Panc1 (cell line): ENCODE measurements around the gene SGMS1. TPM values are rescaled to one million over a fixed set of nuclear protein-coding genes. Genes with fewer than 3 reads are reported as not detected.

Source experiments
- ATAC-seq: fragments of 200-7000 bp; cut with Tn5 transposase; 2 replicates; pipeline ENCODE4 v1.9.1; 2020; ENCODE audit warnings: mild to moderate bottlenecking, moderate library complexity
- BruUV-seq: library from RNA; stranded (reverse); fragments of 400-500 nt; replicated peaks from 2 replicates; lab custom pipeline; 2021; lab: Mats Ljungman, UMichigan
- CTCF ChIA-PET: fragments of 300-600 bp; sonication (Branson Sonifier 250); formaldehyde crosslinking; loops from one replicate; lab custom pipeline; 2022; ENCODE audit warnings: antibody characterized with exemption; lab: Charles Lee
- POLR2A ChIA-PET: fragments of 300-600 bp; sonication (Branson Sonifier 250); formaldehyde crosslinking; loops from one replicate; lab custom pipeline; 2022; ENCODE audit warnings: antibody characterized with exemption; lab: Charles Lee
- DNase-seq: peaks from one replicate; pipeline ENCODE4 v3.0.0-alpha.2; 2010; ENCODE audit warnings: low read depth, low spot score
- H3K27ac ChIP-seq: 2 replicates; pipeline ENCODE4 v1.5.1; 2011; ENCODE audit warnings: mild to moderate bottlenecking, low read length, inconsistent platforms
- H3K27me3 ChIP-seq: fragments of 200-500 bp; sonication (Bioruptor generic); 2 replicates; pipeline ENCODE4 v1.6.0; 2014; ENCODE audit warnings: low read length, inconsistent platforms; ENCODE audit not compliant: control insufficient read depth, insufficient read depth
- H3K36me3 ChIP-seq: fragments of 200-500 bp; sonication (Bioruptor generic); 2 replicates; pipeline ENCODE4 v1.5.1; 2014; ENCODE audit warnings: inconsistent platforms, mild to moderate bottlenecking, low read length, moderate library complexity; ENCODE audit not compliant: control insufficient read depth, insufficient read depth
- H3K4me1 ChIP-seq: 2 replicates; pipeline ENCODE4 v1.5.1; 2011; ENCODE audit warnings: inconsistent platforms, mild to moderate bottlenecking, low read length, moderate library complexity; ENCODE audit not compliant: control insufficient read depth, insufficient read depth
- H3K4me3 ChIP-seq, 2 experiments: 2 replicates each; pipeline ENCODE4 v1.5.1; 2011 to 2012; ENCODE audit warnings: low read depth in 2 of 2, low read length in 2 of 2, mild to moderate bottlenecking in 2 of 2, inconsistent platforms in 1 of 2, moderate library complexity in 1 of 2
- H3K9me3 ChIP-seq: fragments of 200-500 bp; sonication (Bioruptor generic); 2 replicates; pipeline ENCODE4 v1.5.1; 2014; ENCODE audit warnings: low read depth, mild to moderate bottlenecking, inconsistent platforms, low read length, moderate library complexity; ENCODE audit not compliant: control insufficient read depth, insufficient read depth
- POLR2AphosphoS5 ChIP-seq: IDR thresholded peaks from 2 replicates; pipeline ENCODE4 v1.6.1; 2012; ENCODE audit warnings: mild to moderate bottlenecking, low read depth, low read length, moderate library complexity
- SIN3A ChIP-seq: IDR thresholded peaks from 2 replicates; pipeline ENCODE4 v1.6.1; 2012; ENCODE audit warnings: low read depth, mild to moderate bottlenecking, low read length, moderate library complexity, borderline replicate concordance; ENCODE audit not compliant: insufficient read depth
- TCF7L2 ChIP-seq: IDR thresholded peaks from 2 replicates; pipeline ENCODE4 v1.6.1; 2011; ENCODE audit warnings: mild to moderate bottlenecking, low read depth, low read length, inconsistent platforms
- in situ Hi-C: cut with HindIII; loops from 2 replicates; pipeline ENCODE4 v1.10.0; 2016; ENCODE audit warnings: low sequenced_read_pairs, low pct_unique_long_range_greater_than_20kb
- intact Hi-C: fragments of 100-400 bp; cut with micrococcal nuclease; formaldehyde crosslinking; loops from one replicate; pipeline ENCODE4 v1.10.0; 2022; ENCODE audit not compliant: unreplicated experiment
- total RNA-seq: library from RNA; stranded (reverse); gene quantifications from one replicate; pipeline ENCODE4 v1.2.1, GENCODE V29; 2021; ENCODE audit not compliant: unreplicated experiment
- TF ChIP-seq, protein P1 (sequence below), 2 experiments: IDR thresholded peaks; 2 replicates each; pipeline ENCODE4 v1.6.1; 2011 to 2012; ENCODE audit warnings: low read depth in 2 of 2, control low read depth in 1 of 2, low read length in 1 of 2, mild to moderate bottlenecking in 1 of 2, moderate library complexity in 1 of 2; ENCODE audit not compliant: insufficient read depth in 1 of 2
- TF ChIP-seq, protein P2 (sequence below): fragments of 450-650 bp; IDR thresholded peaks from 2 replicates; pipeline ENCODE4 v1.5.1; 2017; ENCODE audit warnings: mild to moderate bottlenecking

SGMS1 gene
- total RNA-seq, 1 experiment from 2014 or later: 22.0 TPM

DNA sequence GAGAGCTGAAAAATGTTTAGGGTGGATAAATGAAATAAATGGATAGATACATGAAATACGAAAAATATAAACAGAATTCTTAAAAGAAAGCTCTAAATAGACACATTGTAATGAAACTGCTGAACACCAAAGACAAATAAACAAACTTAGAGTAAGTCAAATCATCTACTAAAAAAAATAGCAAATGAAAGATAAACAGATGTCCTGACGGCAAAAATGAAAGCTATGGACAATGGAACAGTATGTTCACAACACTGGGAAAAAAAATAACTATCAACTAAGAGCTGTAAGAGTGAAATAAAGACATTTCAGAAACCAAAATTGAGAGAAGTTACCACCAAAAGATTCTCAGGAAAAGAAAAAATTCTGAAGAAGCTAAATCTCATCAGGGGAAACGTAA lies 106.1 kb downstream of the SGMS1 start:
- Histone ChIP-seq H3K9me3 (no peaks in the 10 kb centered on the region), H3K27me3 (no peaks in the 10 kb centered on the region), H3K4me1 (no peaks in the 10 kb centered on the region), H3K4me3 (no peak overlapping the region), H3K36me3 (no peaks in the 10 kb centered on the region), H3K27ac (no peak overlapping the region)
- BruUV-seq: no TSS peak
- CTCF ChIA-PET: no interaction called here
- in situ Hi-C loops: no loop called here
- DNase-seq (no peak), ATAC-seq (no peak)
- intact Hi-C loops: no loop called here
- POLR2A ChIA-PET: interaction anchor here (0.7 kb wide), 1 partner anchor 90 kb away, joined by 3 read pairs; no protein-coding TSS in a partner anchor
- no peak for TF ChIP-seq SIN3A

DNA sequence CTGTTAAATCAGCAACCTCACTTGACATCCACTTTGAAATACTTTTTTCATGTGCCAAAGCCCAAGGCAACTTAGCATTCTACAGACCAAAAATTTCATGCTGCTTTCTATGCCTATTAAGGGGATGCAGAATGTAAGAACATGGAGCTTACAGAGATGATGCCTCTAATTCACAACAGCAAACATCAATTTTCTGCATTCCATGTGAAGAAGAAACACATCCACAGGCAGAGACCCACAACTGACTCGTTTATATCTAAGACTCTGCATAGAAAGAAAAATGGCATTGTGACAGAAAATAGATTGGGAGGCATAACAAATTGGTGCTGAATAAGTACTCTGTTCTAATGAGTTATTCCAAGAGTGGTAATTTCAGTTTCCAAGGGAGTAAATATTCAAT lies 107.6 kb downstream of the SGMS1 start:
- in situ Hi-C loops (no loop called here), intact Hi-C loops (no loop called here)
- DNase-seq (no peak), ATAC-seq (no peak)
- Histone ChIP-seq H3K4me3 (no peak overlapping the region), H3K27ac (no peak overlapping the region), H3K27me3 (no peaks in the 10 kb centered on the region), H3K36me3 (no peaks in the 10 kb centered on the region), H3K9me3 (no peaks in the 10 kb centered on the region), H3K4me1 (no peaks in the 10 kb centered on the region; the same call in 1 of the 2 replicates)
- POLR2A ChIA-PET: no interaction called here
- CTCF ChIA-PET: no interaction called here
- no peak for TF ChIP-seq SIN3A
- TF ChIP-seq TCF7L2: no peak
- TF ChIP-seq, protein P1, sequence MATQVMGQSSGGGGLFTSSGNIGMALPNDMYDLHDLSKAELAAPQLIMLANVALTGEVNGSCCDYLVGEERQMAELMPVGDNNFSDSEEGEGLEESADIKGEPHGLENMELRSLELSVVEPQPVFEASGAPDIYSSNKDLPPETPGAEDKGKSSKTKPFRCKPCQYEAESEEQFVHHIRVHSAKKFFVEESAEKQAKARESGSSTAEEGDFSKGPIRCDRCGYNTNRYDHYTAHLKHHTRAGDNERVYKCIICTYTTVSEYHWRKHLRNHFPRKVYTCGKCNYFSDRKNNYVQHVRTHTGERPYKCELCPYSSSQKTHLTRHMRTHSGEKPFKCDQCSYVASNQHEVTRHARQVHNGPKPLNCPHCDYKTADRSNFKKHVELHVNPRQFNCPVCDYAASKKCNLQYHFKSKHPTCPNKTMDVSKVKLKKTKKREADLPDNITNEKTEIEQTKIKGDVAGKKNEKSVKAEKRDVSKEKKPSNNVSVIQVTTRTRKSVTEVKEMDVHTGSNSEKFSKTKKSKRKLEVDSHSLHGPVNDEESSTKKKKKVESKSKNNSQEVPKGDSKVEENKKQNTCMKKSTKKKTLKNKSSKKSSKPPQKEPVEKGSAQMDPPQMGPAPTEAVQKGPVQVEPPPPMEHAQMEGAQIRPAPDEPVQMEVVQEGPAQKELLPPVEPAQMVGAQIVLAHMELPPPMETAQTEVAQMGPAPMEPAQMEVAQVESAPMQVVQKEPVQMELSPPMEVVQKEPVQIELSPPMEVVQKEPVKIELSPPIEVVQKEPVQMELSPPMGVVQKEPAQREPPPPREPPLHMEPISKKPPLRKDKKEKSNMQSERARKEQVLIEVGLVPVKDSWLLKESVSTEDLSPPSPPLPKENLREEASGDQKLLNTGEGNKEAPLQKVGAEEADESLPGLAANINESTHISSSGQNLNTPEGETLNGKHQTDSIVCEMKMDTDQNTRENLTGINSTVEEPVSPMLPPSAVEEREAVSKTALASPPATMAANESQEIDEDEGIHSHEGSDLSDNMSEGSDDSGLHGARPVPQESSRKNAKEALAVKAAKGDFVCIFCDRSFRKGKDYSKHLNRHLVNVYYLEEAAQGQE (IDR thresholded peaks at IDR 0.05; ENCODE audit: insufficient read depth in 1 of 2, low read depth in 2 of 2, low read length in 1 of 2): no peak
- TF ChIP-seq POLR2AphosphoS5: no peak
- BruUV-seq: no TSS peak

DNA sequence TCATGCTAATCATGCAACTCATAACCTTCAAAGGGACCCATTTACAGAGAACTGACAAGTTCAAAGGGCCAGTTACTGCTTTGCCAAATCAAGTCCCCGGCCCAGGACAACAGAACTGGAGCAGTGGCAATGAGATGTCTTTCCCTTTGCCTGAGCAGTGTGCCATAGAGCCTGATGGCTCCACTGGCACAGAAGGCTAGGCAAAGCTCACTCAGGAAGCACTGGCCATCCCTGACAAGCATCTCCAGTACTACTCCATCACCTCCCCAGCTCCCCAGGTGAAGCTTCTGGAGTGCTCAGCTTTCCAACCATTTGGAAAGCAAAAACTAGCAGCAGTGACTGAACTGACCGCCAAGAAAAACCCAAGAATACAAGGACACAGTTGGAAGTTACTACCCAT lies 108.3 kb downstream of the SGMS1 start:
- Histone ChIP-seq H3K27ac (no peak overlapping the region), H3K27me3 (no peaks in the 10 kb centered on the region), H3K9me3 (no peaks in the 10 kb centered on the region), H3K4me3 (no peak overlapping the region), H3K4me1 (no peaks in the 10 kb centered on the region; the same call in 1 of the 2 replicates), H3K36me3 (no peaks in the 10 kb centered on the region)
- intact Hi-C loops (no loop called here), in situ Hi-C loops (no loop called here)
- no peak for TF ChIP-seq SIN3A
- no peak for TF ChIP-seq TCF7L2
- TF ChIP-seq, protein P1 (IDR thresholded peaks at IDR 0.05; ENCODE audit: insufficient read depth in 1 of 2, low read depth in 2 of 2, low read length in 1 of 2): no peak
- no peak for TF ChIP-seq POLR2AphosphoS5
- TF ChIP-seq, protein P2, sequence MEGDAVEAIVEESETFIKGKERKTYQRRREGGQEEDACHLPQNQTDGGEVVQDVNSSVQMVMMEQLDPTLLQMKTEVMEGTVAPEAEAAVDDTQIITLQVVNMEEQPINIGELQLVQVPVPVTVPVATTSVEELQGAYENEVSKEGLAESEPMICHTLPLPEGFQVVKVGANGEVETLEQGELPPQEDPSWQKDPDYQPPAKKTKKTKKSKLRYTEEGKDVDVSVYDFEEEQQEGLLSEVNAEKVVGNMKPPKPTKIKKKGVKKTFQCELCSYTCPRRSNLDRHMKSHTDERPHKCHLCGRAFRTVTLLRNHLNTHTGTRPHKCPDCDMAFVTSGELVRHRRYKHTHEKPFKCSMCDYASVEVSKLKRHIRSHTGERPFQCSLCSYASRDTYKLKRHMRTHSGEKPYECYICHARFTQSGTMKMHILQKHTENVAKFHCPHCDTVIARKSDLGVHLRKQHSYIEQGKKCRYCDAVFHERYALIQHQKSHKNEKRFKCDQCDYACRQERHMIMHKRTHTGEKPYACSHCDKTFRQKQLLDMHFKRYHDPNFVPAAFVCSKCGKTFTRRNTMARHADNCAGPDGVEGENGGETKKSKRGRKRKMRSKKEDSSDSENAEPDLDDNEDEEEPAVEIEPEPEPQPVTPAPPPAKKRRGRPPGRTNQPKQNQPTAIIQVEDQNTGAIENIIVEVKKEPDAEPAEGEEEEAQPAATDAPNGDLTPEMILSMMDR: no peak
- DNase-seq (no peak), ATAC-seq (no peak)
- ChIA-PET POLR2A (no interaction called here), CTCF (no interaction called here)
- BruUV-seq: no TSS peak
